ENCODE results near the gene WNT5B. TPM values are rescaled to one million over a fixed set of nuclear protein-coding genes. Genes with fewer than 3 reads are reported as not detected.

Gene WNT5B
- total and polyA plus RNA-seq, 2 of the 4 experiments (the other 2 are of a cell fraction) = 83.7 to 102 TPM

- H3K9me3 ChIP-seq (ENCODE audit: control insufficient read depth, insufficient read depth, low read length) = no peaks in the 10 kb centered on the region
- H3K9ac ChIP-seq (ENCODE audit: low read depth, low read length) = no peak overlapping the region
- in situ Hi-C loops (cut with MboI; ENCODE audit: low sequenced_read_pairs) = loop anchor here (5.0 to 25.0 kb wide), 3 partner anchors 471 to 1013 kb away; no protein-coding TSS in a partner anchor
- H3K4me3 ChIP-seq (ENCODE audit: insufficient read depth, low read depth, low read length) = no peak overlapping the region
- no peak overlapping the region for H2BK120ac ChIP-seq (ENCODE audit: low read depth, low read length)
- H2BK15ac ChIP-seq (ENCODE audit: low read depth, low read length) = no peak overlapping the region
- dilution Hi-C loops (cut with HindIII; ENCODE audit: low sequenced_read_pairs, unreplicated experiment) = no loop called here
- no TSS peak for BruUV-seq (replicated peaks)
- peaks cover 58% of the 10 kb centered on the region for H4K20me1 ChIP-seq (ENCODE audit: insufficient read depth, low read length)
- 0 out of 2 replicates have a peak overlapping the region, but pooled peaks have one; percentile 12 for H3K18ac ChIP-seq (ENCODE audit: low read depth, low read length)
- H3K4me1 ChIP-seq (ENCODE audit: control insufficient read depth, insufficient read depth, low read length) = peaks cover 18% of the 10 kb centered on the region
- no peak overlapping the region for H3K4ac ChIP-seq (ENCODE audit: low read depth, low read length)
- ATAC-seq (ENCODE audit: low read depth) (no peak), DNase-seq (peak; percentile 54)
- H3K56ac ChIP-seq (ENCODE audit: extremely low read depth, insufficient read depth, low read length) = no peak overlapping the region
- no peak overlapping the region for H2AK5ac ChIP-seq (ENCODE audit: low read depth, low read length)
- H2BK5ac ChIP-seq (ENCODE audit: low read depth, low read length, poor library complexity, severe bottlenecking) = no peak overlapping the region
- H2AK9ac ChIP-seq (replicated peaks; ENCODE audit: low read depth, low read length, poor library complexity) = no peak overlapping the region
- intact Hi-C loops (cut with micrococcal nuclease) = loop anchor here (5.0 to 10.0 kb wide), 2 partner anchors 593 to 1011 kb away; partner anchors contain the start of gene ERC1
- peaks cover 29 to 80% of the 10 kb centered on the region in 2 experiments for H3K79me1 ChIP-seq (ENCODE audit: low read depth in 1 of 2, low read length in 2 of 2)
- 0 out of 2 replicates have a peak overlapping the region, but pooled peaks have one; percentile 57 for H3K23ac ChIP-seq (ENCODE audit: low read depth, low read length)
- peaks cover 2% of the 10 kb centered on the region for H3K36me3 ChIP-seq (ENCODE audit: control insufficient read depth, insufficient read depth, low read length)
- ChIA-PET POLR2A (ENCODE audit: unreplicated experiment) (no interaction called here), CTCF (interaction anchor here (1.0 to 1.7 kb wide), 3 partner anchors 18 to 470 kb away, joined by 3 to 8 read pairs (median 4); no protein-coding TSS in a partner anchor)
- peak overlapping the region; percentile 68 for H3K4me2 ChIP-seq (ENCODE audit: low read depth, low read length)
- H4K8ac ChIP-seq (ENCODE audit: low read depth in 2 of 2, low read length in 2 of 2) = no peak overlapping the region
- no peaks in the 10 kb centered on the region for H3K27me3 ChIP-seq (ENCODE audit: control insufficient read depth, insufficient read depth, low read length)
- no CpG with 5 or more reads among the region's 5 CpGs for WGBS, 2 experiments (ENCODE audit: extremely low coverage in 2 of 2, insufficient read length in 1 of 2)
- no peak overlapping the region for H4K91ac ChIP-seq (ENCODE audit: insufficient read depth, low read depth, low read length)
- peaks cover 13% of the 10 kb centered on the region for H3K9me1 ChIP-seq (ENCODE audit: insufficient read depth, low read length)
- no peak overlapping the region for H3K27ac ChIP-seq (ENCODE audit: insufficient read depth, low read length)
- no peak overlapping the region; the same call in 1 of the 2 replicates for H3K14ac ChIP-seq (replicated peaks; ENCODE audit: low read depth, low read length)
- no peak overlapping the region for H2AFZ ChIP-seq (replicated peaks; ENCODE audit: low read length, poor library complexity)
- no peak overlapping the region for H2BK20ac ChIP-seq (ENCODE audit: low read depth, low read length)
- no peak overlapping the region for H4K5ac ChIP-seq (ENCODE audit: low read depth, low read length)
- TF ChIP-seq RFX5 (IDR thresholded peaks at IDR 0.05; ENCODE audit: low read depth, low read length) (no peak), BHLHE40 (IDR thresholded peaks at IDR 0.05; ENCODE audit: low read depth, low read length) (no peak), POLR2A (IDR thresholded peaks at IDR 0.05; ENCODE audit: low read depth, low read length) (no peak), RAD21 (IDR thresholded peaks at IDR 0.05; ENCODE audit: low read length) (no peak), FOS (IDR thresholded peaks at IDR 0.05; ENCODE audit: low read depth, low read length) (no peak), USF2 (IDR thresholded peaks at IDR 0.05; ENCODE audit: low read depth, low read length) (no peak), NFE2L2 (IDR thresholded peaks at IDR 0.05; ENCODE audit: low read depth, low read length) (no peak), MAFK (IDR thresholded peaks at IDR 0.05; ENCODE audit: low read depth, low read length) (no peak), SMC3 (IDR thresholded peaks at IDR 0.05; ENCODE audit: low read depth, low read length) (no peak), MXI1 (IDR thresholded peaks at IDR 0.05; ENCODE audit: borderline replicate concordance, low read depth, low read length) (no peak), MAZ (IDR thresholded peaks at IDR 0.05; ENCODE audit: borderline replicate concordance, low read depth, low read length) (no peak), CHD1 (IDR thresholded peaks at IDR 0.05; ENCODE audit: low read depth, low read length) (no peak), CEBPB (IDR thresholded peaks at IDR 0.05; ENCODE audit: low read depth, low read length) (no peak)
- TF ChIP-seq, protein P1, sequence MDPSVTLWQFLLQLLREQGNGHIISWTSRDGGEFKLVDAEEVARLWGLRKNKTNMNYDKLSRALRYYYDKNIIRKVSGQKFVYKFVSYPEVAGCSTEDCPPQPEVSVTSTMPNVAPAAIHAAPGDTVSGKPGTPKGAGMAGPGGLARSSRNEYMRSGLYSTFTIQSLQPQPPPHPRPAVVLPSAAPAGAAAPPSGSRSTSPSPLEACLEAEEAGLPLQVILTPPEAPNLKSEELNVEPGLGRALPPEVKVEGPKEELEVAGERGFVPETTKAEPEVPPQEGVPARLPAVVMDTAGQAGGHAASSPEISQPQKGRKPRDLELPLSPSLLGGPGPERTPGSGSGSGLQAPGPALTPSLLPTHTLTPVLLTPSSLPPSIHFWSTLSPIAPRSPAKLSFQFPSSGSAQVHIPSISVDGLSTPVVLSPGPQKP (IDR thresholded peaks at IDR 0.05; ENCODE audit: borderline replicate concordance, low read depth, low read length) = no peak
Measured at GRCh38 chr12:1587927-1588574, 41.0 kb upstream of the WNT5B start.
